OCI-LY7 (cell line): ENCODE results near the gene EXOC3L2. TPM values are rescaled to one million over a fixed set of nuclear protein-coding genes. Genes with fewer than 3 reads are reported as not detected.

ENCODE experiments used
- BruUV-seq: library from RNA; stranded (reverse); fragments of 400-500 nt; replicated peaks from 2 replicates; lab custom pipeline; 2021; lab: Mats Ljungman, UMichigan
- CTCF ChIA-PET: fragments of 300-600 bp; sonication (Branson Sonifier 250); formaldehyde crosslinking; loops from one replicate; lab custom pipeline; 2022; ENCODE audit warnings: antibody characterized with exemption; ENCODE audit not compliant: unreplicated experiment; lab: Charles Lee
- POLR2A ChIA-PET: fragments of 300-600 bp; sonication (Branson Sonifier 250); formaldehyde crosslinking; loops from one replicate; lab custom pipeline; 2022; ENCODE audit warnings: antibody characterized with exemption; lab: Charles Lee
- DNase-seq: peaks from one replicate; pipeline ENCODE4 v3.0.0-alpha.2; 2015; ENCODE audit warnings: low spot score
- H2AFZ ChIP-seq: fragments of 200-600 bp; sonication (generic), shearing (Covaris generic); 2 replicates; pipeline ENCODE4 v1.6.1; 2014; ENCODE audit warnings: mild to moderate bottlenecking, antibody characterized with exemption, low read length, moderate library complexity
- H3K27ac ChIP-seq: fragments of 200-600 bp; sonication (generic); 2 replicates; pipeline ENCODE4 v1.5.1; 2014; ENCODE audit warnings: mixed run types, low read depth, mild to moderate bottlenecking, moderate library complexity, low read length, inconsistent platforms; ENCODE audit not compliant: poor library complexity, severe bottlenecking
- H3K36me3 ChIP-seq: fragments of 200-600 bp; sonication (generic); 2 replicates; pipeline ENCODE4 v1.6.1; 2014; ENCODE audit warnings: mild to moderate bottlenecking, antibody characterized with exemption, low read length, moderate library complexity, mixed read lengths; ENCODE audit not compliant: insufficient read depth
- H3K4me1 ChIP-seq: fragments of 200-600 bp; sonication (generic); 2 replicates; pipeline ENCODE4 v1.5.1; 2014; ENCODE audit warnings: mild to moderate bottlenecking, low read length; ENCODE audit not compliant: insufficient read depth, poor library complexity, severe bottlenecking
- H3K4me2 ChIP-seq: fragments of 200-600 bp; sonication (generic); 2 replicates; pipeline ENCODE4 v1.6.1; 2014; ENCODE audit warnings: mild to moderate bottlenecking, low read length
- H3K4me3 ChIP-seq: fragments of 200-600 bp; sonication (generic); 2 replicates; pipeline ENCODE4 v1.5.1; 2014; ENCODE audit warnings: mild to moderate bottlenecking, low read depth, low read length; ENCODE audit not compliant: poor library complexity, severe bottlenecking
- H3K79me2 ChIP-seq: fragments of 200-600 bp; sonication (generic); 2 replicates; pipeline ENCODE4 v1.6.1; 2016; ENCODE audit warnings: low read depth, mild to moderate bottlenecking, low read length, moderate library complexity, mixed read lengths; ENCODE audit not compliant: insufficient read depth
- H3K9me2 ChIP-seq: fragments of 200-600 bp; sonication (generic); 2 replicates; pipeline ENCODE4 v1.6.1; 2016; ENCODE audit warnings: mild to moderate bottlenecking, low read length, mixed read lengths; ENCODE audit not compliant: insufficient read depth
- H3K9me3 ChIP-seq: fragments of 200-600 bp; sonication (generic); 2 replicates; pipeline ENCODE4 v1.6.1; 2014; ENCODE audit warnings: mild to moderate bottlenecking, mixed run types, low read length, mixed read lengths
- H4K20me1 ChIP-seq: fragments of 200-600 bp; sonication (generic); 2 replicates; pipeline ENCODE4 v1.6.1; 2014; ENCODE audit warnings: mild to moderate bottlenecking, antibody characterized with exemption, low read length, moderate library complexity, mixed read lengths; ENCODE audit not compliant: insufficient read depth
- CTCF ChIP-seq: fragments of 200-600 bp; sonication (generic); conservative IDR thresholded peaks from 2 replicates; pipeline ENCODE4 v1.5.1; 2014; ENCODE audit warnings: mild to moderate bottlenecking, antibody characterized with exemption, low read length, moderate library complexity, mixed read lengths
- EZH2phosphoT487 ChIP-seq: fragments of 200-600 bp; sonication (generic); IDR thresholded peaks from 2 replicates; pipeline ENCODE4 v1.6.1; 2018; ENCODE audit warnings: low read depth, borderline replicate concordance, mild to moderate bottlenecking, mixed run types, antibody characterized with exemption, low read length, moderate library complexity, mixed read lengths
- intact Hi-C: fragments of 100-400 bp; cut with micrococcal nuclease; formaldehyde crosslinking; loops from one replicate; pipeline ENCODE4 v1.10.0; 2022; ENCODE audit not compliant: unreplicated experiment
- total RNA-seq, 2 experiments: library from RNA; depleted of rRNA in 1 of 2; stranded (reverse); fragments of >200 nt in 1 of 2; shearing (Covaris generic) in 1 of 2; gene quantifications; 2 replicates each; pipeline ENCODE4 v1.2.3, GENCODE V29; 2014 to 2022

Gene EXOC3L2
- total RNA-seq, 2 experiments from 2014 or later, result not detected

DNA sequence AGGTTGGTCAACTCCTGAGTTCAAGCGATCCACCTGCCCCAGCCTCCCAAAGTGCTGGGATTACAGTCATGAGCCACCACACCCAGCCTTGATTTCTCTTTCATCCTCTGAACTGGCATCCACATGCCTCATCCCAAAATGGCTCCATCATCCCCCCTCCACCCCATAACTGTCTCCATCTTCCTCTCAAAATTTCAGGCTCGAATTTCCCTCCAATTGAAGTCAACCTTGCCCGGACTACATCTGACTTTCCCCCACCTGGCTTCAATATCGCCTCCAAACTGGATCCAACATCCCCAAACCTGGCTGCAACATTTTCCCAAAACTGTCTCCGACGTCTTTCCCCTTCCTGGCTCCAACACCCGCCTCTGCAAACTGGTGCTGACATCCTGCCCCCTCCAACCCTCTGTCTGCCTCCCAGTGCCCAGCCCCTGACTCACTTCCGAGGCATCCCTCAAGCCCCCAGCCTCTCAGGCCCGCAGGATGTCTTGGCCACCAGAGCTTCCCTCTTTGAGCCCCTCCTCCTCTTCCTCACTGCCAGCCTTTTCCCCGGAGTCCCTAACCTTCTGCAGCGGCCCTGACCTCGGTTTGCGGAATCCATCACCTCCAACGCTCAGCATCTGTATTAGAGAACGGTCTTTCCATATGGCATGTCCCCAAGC is 943 bp downstream of the EXOC3L2 start:
- no peak for TF ChIP-seq EZH2phosphoT487
- TF ChIP-seq CTCF, result no peak
- no peaks in the 10 kb centered on the region for H3K36me3 ChIP-seq
- H3K27ac ChIP-seq, result no peak overlapping the region
- no peaks in the 10 kb centered on the region for H3K9me3 ChIP-seq
- no peak overlapping the region for H3K4me2 ChIP-seq
- H3K4me3 ChIP-seq, result no peak overlapping the region
- intact Hi-C loops, result no loop called here
- no TSS peak for BruUV-seq
- H3K79me2 ChIP-seq, result no peaks in the 10 kb centered on the region
- CTCF ChIA-PET, result no interaction called here
- no peaks in the 10 kb centered on the region for H3K9me2 ChIP-seq
- H3K4me1 ChIP-seq, result peaks cover 6% of the 10 kb centered on the region
- no peak for DNase-seq
- no peaks in the 10 kb centered on the region for H4K20me1 ChIP-seq
- H2AFZ ChIP-seq, result no peak overlapping the region
- POLR2A ChIA-PET, result no interaction called here

DNA sequence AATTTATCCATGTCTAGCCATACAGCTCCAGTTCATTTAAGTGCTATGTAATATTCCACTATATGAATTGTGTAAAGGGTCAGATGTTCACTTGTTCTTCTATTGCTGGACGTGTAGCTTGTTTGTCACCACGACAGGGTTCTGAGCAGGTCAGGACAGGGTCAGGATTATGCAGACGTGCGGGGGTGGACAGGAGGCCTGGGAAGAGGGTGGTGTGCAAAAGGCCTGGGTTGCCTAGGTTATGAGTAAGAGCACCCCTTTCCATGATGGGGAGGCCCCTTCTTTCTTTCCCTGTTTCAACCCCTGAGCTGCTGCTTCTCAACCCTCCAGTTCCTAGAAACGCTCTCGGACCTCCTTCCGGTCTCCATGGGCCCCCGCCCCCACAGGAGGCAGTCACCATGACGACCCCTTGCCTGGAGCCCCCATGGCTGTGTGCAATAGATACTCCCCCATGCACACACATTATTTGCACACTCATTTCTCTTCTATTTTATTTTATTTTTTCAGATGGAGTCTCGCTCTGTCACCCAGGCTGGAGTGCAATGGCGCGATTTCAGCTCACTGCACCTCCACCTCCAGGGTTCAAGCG is 2.0 kb downstream of the EXOC3L2 start:
- Histone ChIP-seq H3K36me3 (no peaks in the 10 kb centered on the region), H3K4me3 (no peak overlapping the region), H3K4me2 (no peak overlapping the region), H3K9me2 (no peaks in the 10 kb centered on the region), H3K27ac (no peak overlapping the region), H2AFZ (no peak overlapping the region), H4K20me1 (no peaks in the 10 kb centered on the region), H3K9me3 (no peaks in the 10 kb centered on the region), H3K4me1 (no peaks in the 10 kb centered on the region), H3K79me2 (no peaks in the 10 kb centered on the region)
- ChIA-PET POLR2A (no interaction called here), CTCF (no interaction called here)
- no peak for DNase-seq
- TF ChIP-seq EZH2phosphoT487, result no peak
- TF ChIP-seq CTCF, result no peak
- intact Hi-C loops, result no loop called here
- BruUV-seq, result no TSS peak

- H3K9me3 ChIP-seq, result no peaks in the 10 kb centered on the region
- intact Hi-C loops, result no loop called here
- H3K9me2 ChIP-seq, result no peaks in the 10 kb centered on the region
- no TSS peak for BruUV-seq
- H3K27ac ChIP-seq, result no peak overlapping the region
- TF ChIP-seq CTCF, result no peak
- no peak for TF ChIP-seq EZH2phosphoT487
- H3K36me3 ChIP-seq, result no peaks in the 10 kb centered on the region
- no peaks in the 10 kb centered on the region for H3K79me2 ChIP-seq
- no peak overlapping the region for H3K4me3 ChIP-seq
- no peak overlapping the region for H3K4me2 ChIP-seq
- ChIA-PET CTCF (no interaction called here), POLR2A (no interaction called here)
- no peak for DNase-seq
- peaks cover 9% of the 10 kb centered on the region for H3K4me1 ChIP-seq
- no peak overlapping the region for H2AFZ ChIP-seq
- H4K20me1 ChIP-seq, result no peaks in the 10 kb centered on the region
Observed at GRCh38 chr19:45238556-45238955, 6.7 kb downstream of the EXOC3L2 start.
